Natural killer cell (primary cell): ENCODE measurements around the gene ZNF148. TPM values are rescaled to one million over a fixed set of nuclear protein-coding genes. Genes with fewer than 3 reads are reported as not detected.
A peak's percentile ranks its signal among the peaks of the same experiment; 100 is the strongest.

Source experiments
- ATAC-seq, 3 donors: fragments of 150-1000 bp in 2 of 3; fragments of 200-7000 bp in 1 of 3; cut with Tn5 transposase; 1 replicate in 1 of 3; 2 replicates in 2 of 3; pipeline ENCODE4 v1.10.0; 2021; ENCODE audit warnings: mild to moderate bottlenecking in 2 of 3, moderate library complexity in 2 of 3
- DNase-seq, 2 donors: peaks; one replicate each; pipeline versions ENCODE4 v3.0.0 to v3.0.0-alpha.2; 2013 to 2021; ENCODE audit warnings: mixed read lengths in 1 of 2
- H3K27ac ChIP-seq: one replicate; pipeline ENCODE4 v1.5.1; 2013; ENCODE audit warnings: mild to moderate bottlenecking, low read length
- H3K27me3 ChIP-seq: one replicate; pipeline ENCODE4 v1.6.1; 2013; ENCODE audit warnings: low read length; ENCODE audit not compliant: control insufficient read depth, insufficient read depth
- H3K36me3 ChIP-seq: one replicate; pipeline ENCODE4 v1.6.1; 2013; ENCODE audit warnings: low read length; ENCODE audit not compliant: control insufficient read depth, insufficient read depth
- H3K4me1 ChIP-seq: one replicate; pipeline ENCODE4 v1.6.1; 2013; ENCODE audit warnings: low read length; ENCODE audit not compliant: control insufficient read depth, insufficient read depth
- H3K4me3 ChIP-seq: one replicate; pipeline ENCODE4 v1.5.1; 2013; ENCODE audit warnings: low read length
- H3K9me3 ChIP-seq: one replicate; pipeline ENCODE4 v1.6.1; 2013; ENCODE audit warnings: low read length; ENCODE audit not compliant: control insufficient read depth, insufficient read depth
- H3K27ac Mint-ChIP-seq, 2 donors: one replicate each; pipeline ENCODE4 v1.8.0; 2022; ENCODE audit warnings: mild to moderate bottlenecking in 2 of 2, mixed read lengths in 2 of 2, moderate library complexity in 1 of 2
- H3K27me3 Mint-ChIP-seq, 2 donors: one replicate each; pipeline ENCODE4 v1.8.0; 2022; ENCODE audit warnings: low read depth in 2 of 2, mixed read lengths in 2 of 2
- H3K36me3 Mint-ChIP-seq: one replicate; pipeline ENCODE4 v1.8.0; 2022; ENCODE audit warnings: mixed read lengths
- H3K4me1 Mint-ChIP-seq, 2 donors: one replicate each; pipeline ENCODE4 v1.8.0; 2022; ENCODE audit warnings: mixed read lengths in 2 of 2
- H3K4me3 Mint-ChIP-seq: one replicate; pipeline ENCODE4 v1.8.0; 2022; ENCODE audit warnings: mild to moderate bottlenecking, moderate library complexity, mixed read lengths
- H3K9me3 Mint-ChIP-seq, 2 donors: one replicate each; pipeline ENCODE4 v1.8.0; 2022; ENCODE audit warnings: mixed read lengths in 2 of 2
- CTCF ChIP-seq: fragments of 200-600 bp; IDR thresholded peaks from one replicate; pipeline ENCODE4 v1.8.0; 2022; ENCODE audit warnings: antibody characterized with exemption
- WGBS: methylation state at CpG from one replicate; pipeline ENCODE4 v1.1.7; 2013; ENCODE audit warnings: missing lambda C conversion rate; ENCODE audit not compliant: insufficient coverage; 5-methylcytosine and 5-hydroxymethylcytosine counted together
- intact Hi-C: fragments of 100-400 bp; cut with micrococcal nuclease; formaldehyde crosslinking; loops from one replicate; pipeline ENCODE4 v1.14.2; 2022
- total RNA-seq, 4 donors: library from RNA; stranded (reverse); fragments of 120-200 nt in 1 of 4; gene quantifications; one replicate each; pipeline versions ENCODE4 v1.2.3 to v1.2.4, GENCODE V29; 2013 to 2022

ZNF148 gene
- total RNA-seq, 3 donors from 2014 or later (not counting 1 experiment from before 2014, with no cell fraction given), result 61.1 to 72.5 (median 62.8) TPM

GRCh38 chr3:125318167-125318865, 56.8 kb downstream of the ZNF148 start:
- TF ChIP-seq CTCF, result no peak
- ATAC-seq, result no peak
- 97% methylated on average over 4 of the region's 4 CpGs for WGBS
- H3K4me3 ChIP-seq, result no peak overlapping the region
- H3K27ac Mint-ChIP-seq, result peak overlapping the region; percentile 8 to 40
- H3K27me3 Mint-ChIP-seq, result no peaks in the 10 kb centered on the region
- H3K4me1 ChIP-seq, result no peaks in the 10 kb centered on the region
- peaks cover 8 to 15% of the 10 kb centered on the region in 2 donors for H3K4me1 Mint-ChIP-seq
- H3K27me3 ChIP-seq, result no peaks in the 10 kb centered on the region
- intact Hi-C loops, result no loop called here
- H3K27ac ChIP-seq, result no peak overlapping the region
- DNase-seq, result no peak
- no peak overlapping the region for H3K4me3 Mint-ChIP-seq
- no peaks in the 10 kb centered on the region for H3K9me3 ChIP-seq
- peaks cover 11% of the 10 kb centered on the region for H3K36me3 ChIP-seq
- H3K9me3 Mint-ChIP-seq, result no peaks in the 10 kb centered on the region
- H3K36me3 Mint-ChIP-seq, result no peaks in the 10 kb centered on the region

- Mint-ChIP-seq H3K36me3 (no peaks in the 10 kb centered on the region), H3K9me3 (no peaks in the 10 kb centered on the region), H3K4me1 (peaks cover 10 to 15% of the 10 kb centered on the region in 2 donors), H3K4me3 (no peak overlapping the region), H3K27me3 (no peaks in the 10 kb centered on the region), H3K27ac (peak overlapping the region; percentile 8 to 40)
- Histone ChIP-seq H3K9me3 (no peaks in the 10 kb centered on the region), H3K27ac (no peak overlapping the region), H3K27me3 (no peaks in the 10 kb centered on the region), H3K36me3 (peaks cover 13% of the 10 kb centered on the region), H3K4me1 (no peaks in the 10 kb centered on the region), H3K4me3 (no peak overlapping the region)
- TF ChIP-seq CTCF, result no peak
- WGBS, result no CpG with 5 or more reads among the region's 1 CpG
- no peak for ATAC-seq
- DNase-seq, result no peak
- intact Hi-C loops, result no loop called here
These were observed 57.4 kb downstream of the ZNF148 start for GRCh38 chr3:125317761-125318160.

GRCh38 chr3:125316949-125317348, 58.2 kb downstream of the ZNF148 start:
- ATAC-seq, result no peak
- Histone ChIP-seq H3K4me1 (no peaks in the 10 kb centered on the region), H3K27me3 (no peaks in the 10 kb centered on the region), H3K9me3 (no peaks in the 10 kb centered on the region), H3K27ac (no peak overlapping the region), H3K4me3 (no peak overlapping the region), H3K36me3 (peaks cover 15% of the 10 kb centered on the region)
- Mint-ChIP-seq H3K4me3 (no peak overlapping the region), H3K36me3 (no peaks in the 10 kb centered on the region), H3K27ac (peak overlapping the region; percentile 39 to 58), H3K9me3 (no peaks in the 10 kb centered on the region), H3K4me1 (peaks cover 15 to 16% of the 10 kb centered on the region in 2 donors), H3K27me3 (no peaks in the 10 kb centered on the region)
- no peak for DNase-seq
- TF ChIP-seq CTCF, result no peak
- intact Hi-C loops, result no loop called here

GRCh38 chr3:125316246-125316645, 58.9 kb downstream of the ZNF148 start:
- H3K36me3 Mint-ChIP-seq, result no peaks in the 10 kb centered on the region
- no peak for DNase-seq
- H3K27ac Mint-ChIP-seq, result peak overlapping the region; percentile 39 to 58
- no peaks in the 10 kb centered on the region for H3K27me3 ChIP-seq
- no peaks in the 10 kb centered on the region for H3K4me1 ChIP-seq
- H3K27me3 Mint-ChIP-seq, result no peaks in the 10 kb centered on the region
- H3K4me3 Mint-ChIP-seq, result no peak overlapping the region
- peaks cover 15% of the 10 kb centered on the region for H3K36me3 ChIP-seq
- intact Hi-C loops, result no loop called here
- H3K4me1 Mint-ChIP-seq, result peaks cover 19 to 22% of the 10 kb centered on the region in 2 donors
- H3K4me3 ChIP-seq, result no peak overlapping the region
- WGBS, result no CpG with 5 or more reads among the region's 1 CpG
- no peaks in the 10 kb centered on the region for H3K9me3 Mint-ChIP-seq
- TF ChIP-seq CTCF, result no peak
- no peak overlapping the region for H3K27ac ChIP-seq
- no peak for ATAC-seq
- H3K9me3 ChIP-seq, result no peaks in the 10 kb centered on the region
